OCI-LY3 (cell line): ENCODE data around the gene GPR6.

Experiments used
- H2AFZ ChIP-seq: fragments of 200-600, 300-600 bp; shearing (Covaris generic); 2 replicates; pipeline ENCODE4 v1.6.0; 2014; ENCODE audit warnings: antibody characterized with exemption, low read depth, low read length
- H3K27ac ChIP-seq: fragments of 200-600, 300-600 bp; sonication (generic); 2 replicates; pipeline ENCODE4 v1.5.1; 2014; ENCODE audit warnings: mild to moderate bottlenecking, low read length, moderate library complexity, mixed read lengths
- H3K27me3 ChIP-seq: fragments of 200-600, 300-600 bp; sonication (generic); 2 replicates; pipeline ENCODE4 v1.6.1; 2014; ENCODE audit warnings: low read depth, low read length, mixed read lengths
- H3K36me3 ChIP-seq: fragments of 200-600, 300-600 bp; sonication (generic); replicated peaks from 2 replicates; pipeline ENCODE3; 2014; ENCODE audit warnings: low read depth, low read length, mixed read lengths
- H3K4me1 ChIP-seq: fragments of 300-600, 200-600 bp; sonication (generic); 2 replicates; pipeline ENCODE4 v1.6.1; 2014; ENCODE audit warnings: low read length, mixed read lengths
- H3K4me2 ChIP-seq: fragments of 200-600, 300-600 bp; sonication (generic); 2 replicates; pipeline ENCODE4 v1.6.1; 2014; ENCODE audit warnings: low read length, mixed read lengths
- H3K4me3 ChIP-seq: fragments of 300-600, 200-600 bp; sonication (generic); 2 replicates; pipeline ENCODE4 v1.5.1; 2014; ENCODE audit warnings: antibody characterized with exemption, mild to moderate bottlenecking, low read length, moderate library complexity
- H3K79me2 ChIP-seq: fragments of 300-600, 200-600 bp; shearing (Covaris generic); 2 replicates; pipeline ENCODE4 v1.6.1; 2014; ENCODE audit warnings: mild to moderate bottlenecking, low read length, mixed read lengths
- H3K9ac ChIP-seq: fragments of 300-600, 200-600 bp; shearing (Covaris generic); 2 replicates; pipeline ENCODE4 v1.6.0; 2014; ENCODE audit warnings: mild to moderate bottlenecking, low read length, moderate library complexity
- H3K9me3 ChIP-seq: fragments of 200-600, 300-600 bp; shearing (Covaris generic); 2 replicates; pipeline ENCODE4 v1.6.1; 2014; ENCODE audit warnings: low read length, mixed read lengths; ENCODE audit not compliant: insufficient read depth
- H4K20me1 ChIP-seq: fragments of 200-600, 300-600 bp; sonication (generic); 2 replicates; pipeline ENCODE4 v1.6.1; 2016; ENCODE audit warnings: low read length, mixed read lengths; ENCODE audit not compliant: insufficient read depth
- EZH2phosphoT487 ChIP-seq: fragments of 200-600 bp; shearing (Covaris generic); IDR thresholded peaks from 2 replicates; pipeline ENCODE4 v1.6.1; 2018; ENCODE audit warnings: antibody characterized with exemption, mixed run types, low read depth
- TF ChIP-seq, protein P1 (sequence below): fragments of 200-600, 300-600 bp; sonication (generic); IDR thresholded peaks from 2 replicates; pipeline ENCODE4 v1.5.1; 2014; ENCODE audit warnings: antibody characterized with exemption, low read length, low read depth

Gene GPR6, protein sequence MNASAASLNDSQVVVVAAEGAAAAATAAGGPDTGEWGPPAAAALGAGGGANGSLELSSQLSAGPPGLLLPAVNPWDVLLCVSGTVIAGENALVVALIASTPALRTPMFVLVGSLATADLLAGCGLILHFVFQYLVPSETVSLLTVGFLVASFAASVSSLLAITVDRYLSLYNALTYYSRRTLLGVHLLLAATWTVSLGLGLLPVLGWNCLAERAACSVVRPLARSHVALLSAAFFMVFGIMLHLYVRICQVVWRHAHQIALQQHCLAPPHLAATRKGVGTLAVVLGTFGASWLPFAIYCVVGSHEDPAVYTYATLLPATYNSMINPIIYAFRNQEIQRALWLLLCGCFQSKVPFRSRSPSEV

DNA sequence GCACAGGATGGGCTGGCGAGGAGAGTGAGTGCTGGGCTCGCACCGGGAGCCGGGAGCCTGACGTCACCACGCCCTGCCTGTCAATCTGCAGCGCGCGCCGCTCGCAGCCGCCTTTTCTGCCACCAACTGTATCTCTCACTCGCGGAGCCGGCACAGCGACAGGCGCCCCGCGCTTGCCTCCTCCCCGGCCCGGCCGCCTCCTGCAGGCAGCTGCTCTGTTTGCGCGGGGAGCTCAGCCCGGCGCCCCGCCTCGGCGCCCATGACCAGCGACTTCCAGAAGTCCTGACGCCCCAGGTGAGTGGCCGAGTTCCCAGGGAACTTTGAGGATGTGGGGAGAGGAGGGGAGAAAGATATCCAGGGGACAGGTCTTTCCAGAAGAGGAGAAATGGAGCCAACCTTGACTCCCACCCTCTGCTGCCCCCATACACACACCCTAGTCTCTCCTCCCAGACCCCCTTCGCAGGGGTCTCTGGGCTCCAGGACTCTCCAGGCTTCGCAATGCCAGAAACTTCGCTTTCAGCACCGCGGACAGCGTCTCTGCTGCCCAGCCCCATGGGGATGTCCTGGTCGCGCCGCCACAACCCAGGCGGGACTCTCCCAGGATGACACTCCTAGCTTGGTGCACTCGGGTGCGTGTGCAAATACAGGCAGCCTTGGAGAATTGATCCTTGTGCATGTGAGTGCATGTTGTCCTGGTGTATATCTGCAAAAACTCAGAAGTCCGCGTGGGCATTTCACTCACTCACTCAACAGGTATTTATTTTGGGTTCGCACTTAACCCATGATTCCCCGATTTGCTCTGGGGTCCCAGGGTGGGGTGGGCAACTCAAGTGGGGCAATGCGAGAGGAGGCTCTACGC is at the start of gene GPR6:
GPR6 (plus strand) TSS at position 138 of the 859 bp plus-strand sequence. CDS start 802 bp downstream, outside the sequence.
- Histone ChIP-seq H3K4me3 (no peak within 1 kb of the TSS), H4K20me1 (no peaks in the 10 kb centered on the region), H3K79me2 (no peaks in the 10 kb centered on the region)

GRCh38 chr6:109934293-109934692 is 43.8 kb upstream of the GPR6 start:
- Histone ChIP-seq H3K4me1 (no peaks in the 10 kb centered on the region), H3K27ac (no peak overlapping the region), H3K36me3 (no peaks in the 10 kb centered on the region), H3K4me2 (no peak overlapping the region), H3K4me3 (no peak overlapping the region), H3K79me2 (no peaks in the 10 kb centered on the region), H3K9me3 (no peaks in the 10 kb centered on the region), H2AFZ (no peak overlapping the region), H3K27me3 (no peaks in the 10 kb centered on the region), H4K20me1 (no peaks in the 10 kb centered on the region), H3K9ac (no peak overlapping the region)
- no peak for TF ChIP-seq EZH2phosphoT487
- TF ChIP-seq, protein P1, sequence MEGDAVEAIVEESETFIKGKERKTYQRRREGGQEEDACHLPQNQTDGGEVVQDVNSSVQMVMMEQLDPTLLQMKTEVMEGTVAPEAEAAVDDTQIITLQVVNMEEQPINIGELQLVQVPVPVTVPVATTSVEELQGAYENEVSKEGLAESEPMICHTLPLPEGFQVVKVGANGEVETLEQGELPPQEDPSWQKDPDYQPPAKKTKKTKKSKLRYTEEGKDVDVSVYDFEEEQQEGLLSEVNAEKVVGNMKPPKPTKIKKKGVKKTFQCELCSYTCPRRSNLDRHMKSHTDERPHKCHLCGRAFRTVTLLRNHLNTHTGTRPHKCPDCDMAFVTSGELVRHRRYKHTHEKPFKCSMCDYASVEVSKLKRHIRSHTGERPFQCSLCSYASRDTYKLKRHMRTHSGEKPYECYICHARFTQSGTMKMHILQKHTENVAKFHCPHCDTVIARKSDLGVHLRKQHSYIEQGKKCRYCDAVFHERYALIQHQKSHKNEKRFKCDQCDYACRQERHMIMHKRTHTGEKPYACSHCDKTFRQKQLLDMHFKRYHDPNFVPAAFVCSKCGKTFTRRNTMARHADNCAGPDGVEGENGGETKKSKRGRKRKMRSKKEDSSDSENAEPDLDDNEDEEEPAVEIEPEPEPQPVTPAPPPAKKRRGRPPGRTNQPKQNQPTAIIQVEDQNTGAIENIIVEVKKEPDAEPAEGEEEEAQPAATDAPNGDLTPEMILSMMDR = no peak

More for the DNA sequence above, at the start of gene GPR6:
- no peak within 1 kb of the TSS for H3K9ac ChIP-seq
- H2AFZ ChIP-seq = no peak within 1 kb of the TSS
- H3K27me3 ChIP-seq = no peaks in the 10 kb centered on the region
- no peaks in the 10 kb centered on the region for H3K4me1 ChIP-seq
- no peak within 1 kb of the TSS for H3K27ac ChIP-seq
- H3K4me2 ChIP-seq = no peak within 1 kb of the TSS
- no peaks in the 10 kb centered on the region for H3K36me3 ChIP-seq
- TF ChIP-seq EZH2phosphoT487 = no peak
- TF ChIP-seq, protein P1 = no peak
- H3K9me3 ChIP-seq = no peaks in the 10 kb centered on the region

GRCh38 chr6:109939654-109940053 is 38.5 kb upstream of the GPR6 start:
- Histone ChIP-seq H3K36me3 (no peaks in the 10 kb centered on the region), H3K4me3 (no peak overlapping the region), H2AFZ (no peak overlapping the region), H3K4me1 (no peaks in the 10 kb centered on the region), H3K79me2 (no peaks in the 10 kb centered on the region), H3K27ac (no peak overlapping the region), H3K4me2 (no peak overlapping the region), H3K9me3 (no peaks in the 10 kb centered on the region), H4K20me1 (no peaks in the 10 kb centered on the region), H3K27me3 (no peaks in the 10 kb centered on the region), H3K9ac (no peak overlapping the region)
- TF ChIP-seq, protein P1 = no peak
- TF ChIP-seq EZH2phosphoT487 = no peak

DNA sequence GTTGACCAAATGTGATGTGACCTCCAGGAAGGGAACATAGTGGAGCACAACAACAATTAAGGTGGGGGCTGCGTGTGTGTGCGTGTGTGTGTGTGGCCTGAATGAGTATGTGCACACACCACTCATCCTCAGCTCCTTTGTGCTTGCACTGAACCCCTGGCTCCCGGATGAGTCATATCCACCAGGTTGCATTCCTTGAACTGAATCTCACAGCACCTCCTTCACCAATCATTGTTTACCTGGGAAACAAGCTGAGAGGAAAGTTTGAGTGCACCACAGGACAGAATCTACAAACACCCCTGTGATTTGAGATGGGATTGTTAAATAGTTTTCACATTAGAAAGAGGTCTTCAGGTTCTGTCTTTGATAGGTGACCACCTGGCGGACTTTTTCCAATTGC is 33.7 kb upstream of the GPR6 start:
- Histone ChIP-seq H3K79me2 (no peaks in the 10 kb centered on the region), H2AFZ (no peak overlapping the region), H3K36me3 (no peaks in the 10 kb centered on the region), H4K20me1 (no peaks in the 10 kb centered on the region), H3K27me3 (no peaks in the 10 kb centered on the region), H3K27ac (no peak overlapping the region), H3K9me3 (no peaks in the 10 kb centered on the region), H3K4me2 (no peak overlapping the region), H3K4me3 (no peak overlapping the region), H3K4me1 (no peaks in the 10 kb centered on the region), H3K9ac (no peak overlapping the region)
- TF ChIP-seq, protein P1 = no peak
- no peak for TF ChIP-seq EZH2phosphoT487
